ENCODE results near the gene BACH2.

The BACH2 gene

DNA sequence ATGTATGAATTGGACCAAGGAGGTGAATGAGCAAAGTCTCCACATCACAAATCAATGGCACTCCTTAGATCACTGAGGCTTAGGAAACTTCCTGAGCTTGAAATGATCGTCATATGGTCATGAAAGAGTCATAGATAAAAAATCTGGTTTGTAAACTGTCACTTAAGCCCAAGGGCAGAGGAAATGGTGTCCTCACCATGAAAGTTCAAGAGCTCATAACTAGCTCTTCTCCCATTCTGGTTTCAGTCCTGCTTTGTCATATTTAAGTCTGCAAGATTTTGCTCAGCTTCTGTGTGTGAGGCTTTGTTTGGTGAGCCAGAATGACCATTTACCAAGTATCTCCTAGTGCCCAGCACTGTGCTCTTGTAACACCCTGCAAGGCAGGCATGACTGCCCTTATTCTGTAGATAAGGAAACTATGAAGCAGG is 341.9 kb downstream of the BACH2 start:
- no peak for DNase-seq

DNA sequence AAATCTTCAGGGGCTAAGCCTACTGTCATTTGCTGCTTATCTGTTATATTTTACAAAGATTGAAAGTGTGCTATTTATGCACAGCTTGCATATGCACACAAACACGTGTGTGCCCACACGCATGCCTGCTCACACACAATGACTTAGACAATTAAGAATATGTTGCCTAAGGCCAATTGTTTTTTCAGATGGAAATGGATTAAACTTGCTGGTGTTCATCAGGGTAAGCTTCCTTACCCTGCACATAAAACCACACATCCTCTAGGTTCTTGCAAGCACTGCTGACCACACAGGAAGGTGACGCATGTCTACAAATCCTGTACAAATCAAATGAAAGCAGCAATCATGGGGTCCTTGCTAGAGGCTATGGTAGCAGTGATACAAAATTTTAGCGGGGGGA is 344.0 kb downstream of the BACH2 start:
- no peak for DNase-seq

DNA sequence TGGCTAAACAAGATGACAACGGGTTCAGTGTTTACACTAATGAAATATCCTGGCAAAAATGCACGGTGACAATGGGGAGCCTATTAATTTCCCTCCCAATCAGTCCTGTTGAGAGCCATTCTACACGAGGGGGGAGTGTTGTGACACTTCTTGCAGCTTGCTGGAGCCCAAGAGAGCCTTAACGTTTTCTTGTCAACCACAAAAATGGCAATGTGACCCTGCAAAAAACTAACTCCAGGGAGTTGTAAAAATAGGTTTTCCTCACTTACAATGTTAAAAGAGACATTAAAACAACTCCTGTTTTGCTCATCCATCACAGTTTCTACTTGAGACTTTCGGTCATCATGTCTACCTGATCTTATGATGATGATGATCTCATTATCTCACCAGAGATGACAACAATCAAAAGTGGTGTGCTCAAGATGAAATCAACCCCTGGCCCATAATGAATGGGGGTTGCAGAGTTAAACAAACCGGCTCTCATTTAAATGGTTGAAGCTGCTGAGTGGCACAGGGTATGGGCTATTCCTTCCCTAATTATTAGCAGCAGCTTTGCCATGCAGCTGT is 344.5 kb downstream of the BACH2 start:
- DNase-seq: peak; percentile 27

DNA sequence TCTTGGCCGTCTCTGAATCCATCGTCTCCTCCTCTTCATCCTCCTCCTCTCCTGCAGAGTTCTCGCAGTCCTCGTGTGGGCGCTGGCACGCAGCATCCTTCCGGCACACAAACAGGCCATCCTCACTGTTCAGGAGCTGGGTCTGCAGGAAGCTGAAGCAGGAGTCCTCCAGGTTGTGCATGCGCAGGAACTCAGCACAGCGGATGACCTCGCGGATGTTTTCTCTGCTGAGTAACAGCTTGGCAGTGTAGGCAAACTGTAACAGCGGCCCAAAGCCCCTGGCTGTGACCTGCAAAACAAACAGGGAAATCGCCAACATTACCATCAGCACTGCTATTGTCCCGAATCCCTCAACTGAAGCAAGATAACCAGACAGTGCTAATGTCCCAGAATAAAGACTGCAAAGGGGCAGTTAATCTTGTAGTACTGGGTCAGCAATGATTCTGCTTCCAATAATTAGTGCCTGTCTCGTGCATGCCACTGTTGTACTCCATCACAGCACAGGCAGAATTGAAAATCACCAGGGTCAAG is 345.0 kb downstream of the BACH2 start:
- peak; percentile 27 for DNase-seq

DNA sequence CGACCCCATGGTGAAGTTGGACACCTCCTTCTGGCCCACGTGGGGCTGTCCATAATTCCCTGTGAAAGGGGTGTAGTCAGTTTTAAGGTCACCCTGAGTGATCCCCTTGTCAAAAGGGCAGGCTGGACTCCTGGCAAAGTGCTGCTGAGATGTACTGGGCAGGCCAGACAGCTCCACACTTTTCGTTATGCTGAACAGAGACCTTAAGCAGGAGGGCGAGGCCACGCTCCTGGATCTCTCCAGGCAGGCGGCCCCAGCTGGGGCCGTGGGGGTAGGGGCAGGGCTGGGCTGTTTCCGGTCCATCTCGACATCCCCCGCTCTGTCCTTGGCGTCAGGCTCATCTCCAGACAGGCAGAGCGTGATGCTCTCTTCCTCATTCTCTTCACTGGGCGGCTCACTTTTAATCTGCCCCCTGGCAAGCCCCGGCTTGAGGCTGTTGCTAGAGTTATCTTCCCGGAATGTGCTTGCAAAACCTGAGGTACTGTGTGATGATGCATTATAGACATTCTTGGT is 345.7 kb downstream of the BACH2 start:
- no peak for DNase-seq

DNA sequence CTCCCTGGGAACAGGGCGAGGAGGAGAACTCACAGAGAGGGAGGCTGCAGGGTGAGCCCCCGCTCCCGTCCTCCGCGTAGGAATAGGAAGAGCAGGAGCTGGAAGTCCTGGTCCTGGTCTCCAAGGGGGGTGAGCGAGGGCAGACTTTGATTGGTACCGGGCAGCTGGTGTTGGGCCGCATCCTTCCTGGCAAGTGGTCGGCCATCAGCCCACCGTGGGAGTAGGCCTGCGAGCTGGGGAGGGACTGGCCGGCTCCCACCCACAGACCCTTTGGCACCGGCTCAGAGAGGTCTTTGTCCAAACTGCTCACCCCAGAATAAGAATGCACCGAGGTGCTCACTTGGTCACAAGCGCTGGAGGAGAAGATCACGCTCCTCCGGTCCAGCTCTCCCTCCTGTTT is 346.2 kb downstream of the BACH2 start:
- no peak for DNase-seq

DNA sequence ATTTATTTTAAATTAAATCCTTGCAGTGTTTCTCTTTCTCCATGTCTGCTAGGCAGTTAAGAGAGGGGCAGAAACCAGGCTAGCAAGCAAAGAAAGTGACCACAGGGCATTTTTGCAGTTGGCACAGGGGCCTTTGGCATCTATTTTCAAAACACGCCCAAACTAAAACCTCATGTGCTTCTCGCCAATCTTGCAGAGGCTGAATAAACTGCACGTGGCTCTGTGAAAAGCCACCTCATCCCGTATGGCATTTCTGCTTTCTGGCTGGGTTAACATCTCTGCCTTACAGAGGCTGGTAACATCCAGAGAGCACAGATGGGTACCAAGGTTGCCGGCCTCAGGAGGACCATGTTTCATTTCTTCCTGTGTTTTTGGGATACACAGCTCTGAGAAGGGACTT is 347.8 kb downstream of the BACH2 start:
- DNase-seq: no peak

DNA sequence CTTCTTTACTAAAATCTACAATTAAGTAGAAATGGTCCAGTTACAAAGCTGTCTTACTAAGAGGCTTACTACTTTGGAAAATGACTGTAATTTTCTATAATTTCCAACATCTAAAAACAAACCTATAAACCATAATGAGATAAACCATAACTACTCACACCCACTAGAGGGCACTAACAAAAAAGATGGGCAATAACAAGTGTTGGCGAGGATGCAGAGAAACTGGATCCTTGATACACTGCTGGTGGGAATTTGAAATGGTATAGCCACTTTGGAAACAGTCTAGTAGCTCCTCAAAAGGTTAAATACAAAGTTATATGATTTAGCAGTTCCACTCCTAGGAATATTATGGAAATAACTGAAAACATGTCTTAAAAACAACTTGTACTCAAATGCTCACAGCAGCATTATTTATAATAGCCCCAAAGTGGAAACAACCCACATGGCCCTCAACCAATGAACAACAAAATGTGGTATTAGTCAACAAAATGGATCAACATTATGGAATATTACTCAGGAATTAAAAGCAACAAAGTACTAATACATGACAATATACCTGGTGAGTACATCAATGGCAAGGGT is 351.7 kb downstream of the BACH2 start:
- DNase-seq: no peak

DNA sequence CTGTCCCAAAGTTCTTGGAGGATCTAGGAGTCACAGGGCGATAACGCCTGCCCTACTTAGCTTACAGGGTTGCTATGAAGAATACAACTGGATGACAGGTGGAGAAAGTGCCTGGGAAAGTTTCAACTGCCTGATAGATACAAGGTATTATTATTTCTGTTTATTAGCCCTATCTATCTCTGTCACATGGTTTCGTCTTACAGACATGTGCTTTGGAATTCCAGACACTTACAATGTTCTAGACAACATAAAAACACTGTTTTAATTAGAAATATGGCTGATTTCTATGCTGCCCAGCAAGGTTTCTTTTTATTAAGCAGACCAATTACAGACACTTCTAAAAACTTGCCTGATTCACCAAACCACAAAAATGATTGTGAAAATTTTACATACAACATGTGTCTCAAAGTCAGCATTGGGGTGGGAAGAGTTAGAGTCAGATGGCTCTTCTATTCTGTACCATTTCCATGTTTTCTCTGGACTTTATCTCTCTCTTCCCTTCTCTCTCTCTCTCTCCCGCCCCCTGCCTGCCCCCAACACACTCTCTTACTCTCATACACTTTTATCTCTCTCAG is 352.4 kb downstream of the BACH2 start:
- DNase-seq: no peak

DNA sequence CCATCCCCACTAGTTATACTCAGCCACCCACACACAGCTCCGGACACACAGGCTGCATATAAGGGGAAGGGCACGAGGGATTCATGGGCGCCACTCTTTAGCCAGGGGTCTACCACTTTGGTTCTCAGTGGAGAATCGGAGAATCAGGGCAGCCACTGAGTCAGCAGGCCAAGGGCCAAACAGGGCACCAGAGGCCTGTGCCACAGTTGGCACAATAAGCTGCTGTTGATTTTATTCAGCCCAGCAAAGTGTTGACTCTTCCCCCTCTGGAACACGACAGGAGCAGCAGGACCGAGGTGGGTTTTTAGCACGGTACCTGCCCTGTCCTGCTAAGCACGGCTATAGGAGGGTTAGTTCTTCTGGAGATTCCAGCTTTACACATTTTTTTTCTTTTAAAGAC is 354.0 kb downstream of the BACH2 start:
- DNase-seq: no peak

DNA sequence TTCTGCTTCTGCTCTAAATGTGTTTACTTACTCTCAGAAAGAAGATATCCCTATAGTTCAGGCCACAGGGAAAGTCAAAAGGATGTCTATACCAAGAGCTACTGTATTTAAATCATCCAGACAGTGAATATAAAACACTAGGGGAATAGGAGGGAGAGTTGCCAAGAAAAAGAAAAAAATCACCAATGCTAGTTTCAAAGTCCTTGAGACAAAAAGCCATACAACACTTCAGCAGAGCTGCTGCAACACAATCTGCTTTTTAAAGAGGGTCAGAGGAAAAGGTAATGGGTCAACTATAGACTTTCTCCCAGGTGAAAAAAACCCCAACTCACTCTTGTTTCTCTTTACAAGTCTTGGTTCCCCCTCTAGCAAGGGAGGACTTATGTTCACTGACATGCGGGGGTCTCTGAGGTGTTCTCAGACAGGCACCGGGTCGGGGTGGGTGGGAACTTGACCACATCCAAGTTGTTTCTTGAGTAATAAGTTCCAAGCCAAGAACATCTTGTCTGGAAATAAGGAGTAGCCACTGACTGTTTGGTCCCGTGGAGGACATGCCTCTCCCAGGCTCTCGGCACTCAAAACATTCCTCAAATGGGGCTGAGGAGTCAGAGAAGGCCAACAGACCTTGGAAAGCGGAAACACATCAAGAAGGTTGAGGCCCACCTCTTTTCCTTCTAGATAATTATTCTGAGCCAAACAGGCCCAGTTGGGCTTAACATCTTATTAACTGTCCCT is 354.7 kb downstream of the BACH2 start:
- DNase-seq: peak; percentile 27

DNA sequence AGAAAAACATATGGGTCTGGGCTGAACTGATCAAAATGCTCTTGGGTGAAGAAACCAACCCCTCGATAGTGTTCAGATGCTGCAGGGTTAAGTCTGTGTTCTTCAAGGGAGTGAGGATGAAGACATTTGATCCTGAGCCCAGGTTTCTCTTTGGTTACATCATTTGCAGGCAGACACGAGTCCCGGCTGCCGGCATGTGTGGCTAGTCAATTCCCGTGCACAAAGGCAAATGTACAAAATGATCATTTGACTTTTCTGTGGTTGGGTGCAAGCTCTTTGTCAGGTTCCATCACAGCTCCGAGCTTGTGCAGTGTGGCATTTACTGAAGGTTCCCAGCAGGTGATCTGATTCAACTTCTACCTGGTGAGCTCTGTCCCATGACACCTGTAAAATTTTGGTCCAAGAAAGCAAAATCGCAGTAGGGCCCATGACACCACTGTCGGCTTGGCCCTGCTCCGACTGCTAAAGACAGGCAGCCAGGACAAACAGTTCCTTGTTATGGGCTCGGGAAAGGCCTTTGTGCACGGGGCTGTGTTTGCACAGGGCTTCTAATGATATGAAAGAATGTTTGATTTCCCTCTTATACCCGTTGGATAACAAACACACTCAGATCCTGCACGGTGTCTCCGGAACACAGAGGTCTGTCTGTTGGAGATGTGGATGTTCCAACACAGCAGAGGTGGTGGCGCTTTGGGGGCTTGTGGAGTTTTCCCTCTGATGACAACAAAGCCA is 355.4 kb downstream of the BACH2 start:
- DNase-seq: no peak

DNA sequence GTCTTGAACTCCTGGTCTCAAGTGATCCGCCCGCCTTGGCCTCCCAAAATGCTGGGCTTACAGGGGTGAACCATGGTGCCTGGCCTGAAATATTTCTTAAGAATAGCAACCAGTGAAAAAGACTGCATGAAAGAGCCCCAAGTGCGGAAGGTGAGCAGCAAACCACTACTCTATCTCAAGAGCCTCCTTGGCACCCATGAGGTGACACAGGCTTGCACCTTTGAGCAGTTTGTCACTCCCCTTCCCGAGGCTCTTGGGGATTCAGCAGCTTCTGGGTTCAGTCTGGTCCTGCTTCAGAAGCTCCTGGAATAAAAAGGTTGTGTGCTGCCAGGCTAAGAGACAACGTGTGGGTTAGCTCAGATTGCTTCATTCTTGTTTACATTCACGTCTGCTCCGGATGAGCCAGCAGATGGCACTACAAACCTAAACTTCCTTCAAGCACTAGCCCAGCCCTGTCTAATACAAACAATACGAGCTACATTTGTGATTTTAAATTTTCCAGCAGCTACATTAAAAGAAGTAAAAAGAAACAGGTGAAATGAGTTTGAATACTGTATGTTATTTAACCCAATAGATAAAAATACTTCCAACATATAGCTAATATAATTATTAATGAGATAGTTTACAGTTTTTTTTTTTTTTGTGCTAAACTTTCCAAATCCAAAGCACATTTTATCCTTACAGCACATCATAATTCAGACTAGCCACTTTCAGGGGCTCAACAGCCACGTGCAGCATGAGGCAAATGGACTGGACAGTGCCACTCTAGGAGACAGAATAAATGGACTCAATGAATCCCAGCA is 356.2 kb downstream of the BACH2 start:
- DNase-seq: peak; percentile 88

DNA sequence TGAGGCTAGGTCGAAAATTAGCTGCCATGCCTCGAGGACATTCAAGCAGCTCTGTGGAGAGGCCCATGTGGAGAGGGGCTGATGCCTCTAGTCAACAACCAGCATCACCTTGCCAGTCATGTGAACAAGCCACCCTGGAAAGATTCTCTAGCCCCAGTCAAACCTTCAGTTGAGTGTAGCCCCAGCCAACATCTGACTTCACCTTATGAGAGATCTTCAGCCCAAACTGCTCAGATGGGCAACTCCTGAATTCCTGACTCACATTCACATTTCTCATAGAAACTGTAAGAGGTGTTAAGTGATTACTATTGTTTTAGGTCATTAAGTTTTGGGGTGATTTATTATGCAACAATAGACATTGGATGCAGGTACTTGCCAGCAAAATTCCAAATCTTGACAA is 357.5 kb downstream of the BACH2 start:
- no peak for DNase-seq

DNA sequence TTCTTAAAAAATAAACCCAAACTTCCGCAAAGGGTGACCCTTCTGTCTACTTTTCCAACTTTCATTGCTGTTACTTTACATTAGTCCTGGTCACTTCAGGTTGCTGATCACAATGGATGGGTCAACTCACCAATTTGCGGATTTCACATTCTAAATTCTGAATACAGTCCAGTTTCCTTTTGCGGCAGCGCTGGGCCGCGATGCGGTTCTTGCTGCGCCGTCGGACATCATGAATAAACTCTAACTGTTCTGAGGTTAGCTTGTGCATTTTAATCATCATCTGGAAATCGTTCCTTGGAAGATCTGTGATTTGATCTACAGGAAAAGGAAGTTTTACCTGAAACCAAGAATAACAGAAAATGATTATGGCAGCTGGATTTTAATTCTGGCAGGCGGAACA is 358.6 kb downstream of the BACH2 start:
- DNase-seq: no peak

DNA sequence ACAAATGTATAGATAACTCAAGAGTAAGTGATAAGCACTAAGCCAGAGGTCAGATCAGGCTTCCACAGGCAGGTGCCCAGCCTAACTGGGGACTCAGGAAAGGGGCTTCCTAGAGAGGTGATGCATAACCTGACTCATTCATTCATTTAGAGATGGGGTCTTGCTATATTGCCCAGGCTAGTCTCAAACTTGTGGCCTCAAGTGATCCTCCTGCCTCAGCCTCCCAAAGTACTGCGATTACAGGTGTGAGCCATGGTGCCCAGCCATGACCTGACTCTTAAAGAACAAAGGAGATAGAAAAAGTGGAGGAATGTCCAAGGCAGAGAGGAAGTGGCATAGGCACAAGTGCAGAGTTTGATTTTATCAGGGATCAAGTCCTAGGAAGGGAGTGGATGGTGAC is 360.5 kb downstream of the BACH2 start:
- no peak for DNase-seq

DNA sequence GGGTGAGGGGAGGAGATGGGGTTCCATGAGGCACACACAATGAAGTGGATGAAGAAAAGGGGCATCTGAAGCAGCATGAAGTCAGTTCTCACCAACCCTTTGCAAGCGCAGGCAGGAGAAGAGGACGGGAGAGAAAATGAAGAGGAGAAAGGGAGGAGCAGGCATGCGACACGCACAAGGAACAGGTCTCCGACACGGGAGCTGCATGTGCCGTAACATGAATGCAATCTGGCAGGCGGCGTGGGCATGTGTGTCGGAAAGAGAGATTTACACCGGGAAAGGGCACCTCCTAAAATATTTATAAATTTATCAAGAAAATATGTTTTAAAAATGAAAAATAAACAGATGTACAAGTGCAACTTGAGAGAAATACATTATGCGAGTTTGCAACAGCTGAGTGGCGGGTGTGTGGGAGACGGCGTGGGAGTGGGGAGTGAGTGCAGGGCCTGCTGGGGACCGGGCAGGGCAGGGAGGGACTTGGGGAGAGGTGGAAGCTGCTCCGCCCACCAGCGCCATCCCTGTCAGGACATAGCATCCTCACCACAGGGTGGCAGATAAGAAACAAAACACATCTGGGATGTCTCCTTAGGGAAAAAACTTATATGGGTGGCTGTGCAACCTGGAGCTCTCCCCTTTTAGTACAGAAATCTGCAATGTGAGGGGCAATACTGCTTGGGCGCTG is 361.8 kb downstream of the BACH2 start:
- no peak for DNase-seq

DNA sequence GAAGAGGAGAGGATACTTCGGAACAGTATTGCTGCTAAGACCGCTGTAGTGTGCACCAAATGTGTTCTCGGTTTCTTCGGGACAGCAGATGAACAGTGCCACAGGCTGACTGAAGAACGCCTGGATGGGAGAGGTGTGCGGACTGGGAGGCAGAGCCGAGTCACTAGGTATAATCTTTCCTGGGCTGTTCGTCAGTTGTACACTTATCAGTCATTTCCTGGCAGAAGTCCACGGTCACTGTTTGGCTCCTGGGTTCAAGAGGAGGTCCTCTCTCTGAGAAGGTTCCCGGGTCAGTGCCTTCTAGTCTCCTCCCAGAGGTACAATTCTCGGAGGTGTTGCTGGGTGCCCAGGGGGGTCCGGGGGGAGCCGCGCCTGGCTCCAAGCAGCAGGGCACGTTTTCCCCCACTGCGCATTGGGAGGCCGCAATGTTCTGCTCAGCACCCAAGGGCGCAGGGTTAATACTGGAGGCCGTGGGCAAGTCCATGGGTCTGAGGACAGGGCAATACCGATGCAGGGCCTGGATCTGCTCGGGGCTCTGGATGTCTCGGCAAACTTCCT is 364.3 kb downstream of the BACH2 start:
- DNase-seq: no peak

DNA sequence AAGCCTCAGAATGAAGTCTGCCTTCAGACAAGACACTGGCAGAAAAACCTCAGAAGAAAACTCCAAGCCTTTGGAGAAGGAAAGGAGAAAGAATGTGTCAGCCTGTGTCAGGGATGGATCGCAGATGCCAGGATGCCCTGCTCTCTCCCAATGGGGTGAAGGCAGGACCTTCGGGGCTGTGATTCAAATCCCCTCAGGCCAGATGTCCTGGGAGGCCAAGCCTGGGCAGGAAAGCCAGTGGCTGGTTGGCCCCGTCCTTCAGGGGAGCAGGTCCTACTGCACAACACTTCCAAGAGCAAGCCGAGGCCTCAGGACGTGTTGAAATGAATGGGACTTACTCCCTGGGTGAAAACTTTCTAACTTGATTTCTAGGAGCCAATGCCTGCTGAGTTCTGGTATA is 365.9 kb downstream of the BACH2 start:
- DNase-seq: no peak

DNA sequence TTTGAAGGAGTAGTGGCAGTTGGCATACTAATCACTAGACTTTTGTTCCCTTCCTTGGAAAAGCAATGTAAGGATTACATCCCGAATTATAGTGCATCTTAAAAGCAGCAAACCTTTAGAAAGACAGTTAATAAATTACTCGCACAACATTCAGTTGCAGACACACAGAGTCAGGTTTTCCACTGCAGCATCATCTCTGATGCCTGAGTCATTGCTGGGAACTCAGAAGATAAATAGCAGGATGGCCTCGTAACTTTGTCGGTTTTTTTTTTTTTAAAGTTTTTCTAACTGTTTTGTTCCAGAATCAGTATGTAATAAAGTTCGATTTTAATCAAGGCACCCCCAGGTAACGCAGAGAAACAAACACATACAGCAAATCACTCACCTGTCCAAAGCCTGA is 368.0 kb downstream of the BACH2 start:
- no peak for DNase-seq
